K562 (cell line): ENCODE measurements around the gene CHML. TPM values are rescaled to one million over a fixed set of nuclear protein-coding genes. Genes with fewer than 3 reads are reported as not detected.
A peak's percentile ranks its signal among the peaks of the same experiment; 100 is the strongest.

Source experiments
- ATAC-seq: fragments of 200-7000 bp; cut with Tn5 transposase; 3 replicates; pipeline ENCODE4 v1.9.1; 2020; ENCODE audit warnings: moderate library complexity
- BruUV-seq: library from RNA; stranded (reverse); fragments of 400-500 nt; replicated peaks from 2 replicates; lab custom pipeline; 2021; lab: Mats Ljungman, UMichigan
- CTCF ChIA-PET: fragments of 300-600 bp; formaldehyde crosslinking; extraction: SDS; loops from one replicate; lab custom pipeline; 2021; ENCODE audit warnings: low intra/inter-chr PET ratio; lab: Yijun Ruan, JAX
- POLR2A ChIA-PET: fragments of 300-600, 350-650 bp; sonication (Branson Sonifier 250); formaldehyde crosslinking; extraction: SDS; loops from one replicate; lab custom pipeline; 2021; ENCODE audit warnings: antibody characterized with exemption, inconsistent platforms; lab: Yijun Ruan, JAX
- DNase-seq, 4 experiments: peaks; one replicate each; pipeline versions ENCODE4 v3.0.0 to v3.0.0-alpha.2; 2011 to 2018; ENCODE audit warnings: low spot score in 3 of 4, mixed read lengths in 3 of 4; ENCODE audit errors: extremely low read depth in 1 of 4
- FAIRE-seq: peaks from 2 replicates; lab custom pipeline; 2011; peaks lifted over from hg19 to GRCh38; lab: Jason Lieb, UNC
- H2AFZ ChIP-seq: 2 replicates; pipeline ENCODE4 v1.6.0; 2011; ENCODE audit warnings: low read depth, low read length, control low read depth, inconsistent platforms
- H3K27ac ChIP-seq: fragments of 200-600 bp; 3 replicates; pipeline ENCODE4 v1.8.0; 2011; ENCODE audit warnings: low read depth, mild to moderate bottlenecking, control low read depth, inconsistent platforms, low read length, moderate library complexity, mixed read lengths; ENCODE audit errors: extremely low read depth
- H3K27me3 ChIP-seq, 2 experiments: fragments of 300-600 bp in 1 of 2; 2 replicates in 1 of 2; 3 replicates in 1 of 2; pipeline versions ENCODE4 v1.6.0 to v1.8.0; 2011; ENCODE audit warnings: inconsistent platforms in 2 of 2, low read length in 2 of 2, mild to moderate bottlenecking in 1 of 2, mixed read lengths in 1 of 2, moderate library complexity in 1 of 2; ENCODE audit not compliant: control insufficient read depth in 2 of 2, insufficient read depth in 2 of 2
- H3K36me3 ChIP-seq: fragments of 300-600 bp; 3 replicates; pipeline ENCODE4 v1.8.0; 2011; ENCODE audit warnings: mild to moderate bottlenecking, low read length, inconsistent platforms; ENCODE audit not compliant: control insufficient read depth, insufficient read depth
- H3K4me1 ChIP-seq, 2 experiments: fragments of 200-600 bp in 1 of 2; replicated peaks in 1 of 2; 2 replicates in 1 of 2; 3 replicates in 1 of 2; pipeline versions ENCODE4 v1.5.1 to v1.8.0; 2011; ENCODE audit warnings: inconsistent platforms in 2 of 2, low read length in 2 of 2, mild to moderate bottlenecking in 1 of 2, mixed read lengths in 1 of 2, moderate library complexity in 1 of 2; ENCODE audit not compliant: control insufficient read depth in 2 of 2, insufficient read depth in 2 of 2
- H3K4me2 ChIP-seq: 2 replicates; pipeline ENCODE4 v1.6.1; 2011; ENCODE audit warnings: low read length, control low read depth, inconsistent platforms, mixed read lengths; ENCODE audit not compliant: insufficient read depth
- H3K4me3 ChIP-seq: fragments of 200-600 bp; sonication (generic), shearing (Covaris generic); 2 replicates; pipeline ENCODE4 v1.5.1; 2016; ENCODE audit warnings: control low read depth, inconsistent platforms
- H3K79me2 ChIP-seq: fragments of 200-600 bp; 3 replicates; pipeline ENCODE4 v1.8.0; 2011; ENCODE audit warnings: low read length, inconsistent platforms; ENCODE audit not compliant: control insufficient read depth, insufficient read depth
- H3K9ac ChIP-seq, 2 experiments: 2 replicates each; pipeline versions ENCODE4 v1.6.0 to v1.6.1; 2011; ENCODE audit warnings: low read depth in 2 of 2, low read length in 2 of 2, control low read depth in 1 of 2, inconsistent platforms in 1 of 2, mild to moderate bottlenecking in 1 of 2, mixed read lengths in 1 of 2; ENCODE audit not compliant: insufficient read depth in 1 of 2
- H3K9me1 ChIP-seq: one replicate; pipeline ENCODE4 v1.6.0; 2011; ENCODE audit warnings: inconsistent platforms, mild to moderate bottlenecking, low read length, moderate library complexity; ENCODE audit not compliant: control insufficient read depth, insufficient read depth
- H3K9me3 ChIP-seq: replicated peaks from 2 replicates; pipeline ENCODE4 v1.5.1; 2011; ENCODE audit warnings: low read depth, low read length, inconsistent platforms; ENCODE audit not compliant: control insufficient read depth, insufficient read depth
- H4K20me1 ChIP-seq: replicated peaks from 2 replicates; pipeline ENCODE4 v1.6.1; 2011; ENCODE audit warnings: low read length, inconsistent platforms, mixed read lengths; ENCODE audit not compliant: control insufficient read depth, insufficient read depth
- BRCA1 ChIP-seq, 2 experiments: fragments of 450-650 bp in 1 of 2; sonication (generic) in 1 of 2; formaldehyde crosslinking in 1 of 2; IDR thresholded peaks; 2 replicates each; pipeline versions ENCODE4 v1.5.0 to v1.6.1; 2017 to 2020; ENCODE audit warnings: mild to moderate bottlenecking in 1 of 2, missing genetic modification reagents in 1 of 2
- CBFA2T2 ChIP-seq: fragments of 450-650 bp; conservative IDR thresholded peaks from 2 replicates; pipeline ENCODE4 v1.6.1; 2017; ENCODE audit warnings: mild to moderate bottlenecking
- ESRRA ChIP-seq: fragments of 450-650 bp; IDR thresholded peaks from 2 replicates; pipeline ENCODE4 v1.6.1; 2014; ENCODE audit warnings: low read depth, mild to moderate bottlenecking, moderate library complexity, borderline replicate concordance
- ETS1 ChIP-seq: conservative IDR thresholded peaks from 2 replicates; pipeline ENCODE4 v1.6.1; 2011; ENCODE audit warnings: low read depth, mild to moderate bottlenecking, low read length; ENCODE audit not compliant: control insufficient read depth
- FOXO4 ChIP-seq: fragments of 450-650 bp; formaldehyde crosslinking; IDR thresholded peaks from 2 replicates; pipeline ENCODE4 v1.4.0; 2020; ENCODE audit warnings: mild to moderate bottlenecking, moderate library complexity
- GATA2 ChIP-seq: sonication (generic); formaldehyde crosslinking; IDR thresholded peaks from 2 replicates; pipeline ENCODE4 v1.4.0; 2020; ENCODE audit warnings: mild to moderate bottlenecking, missing genetic modification reagents
- HDAC2 ChIP-seq: fragments of 450-650 bp; IDR thresholded peaks from 2 replicates; pipeline ENCODE4 v1.6.1; 2016; ENCODE audit warnings: mild to moderate bottlenecking
- JUND ChIP-seq, 2 experiments: IDR thresholded peaks; 2 replicates in 1 of 2; 3 replicates in 1 of 2; pipeline ENCODE4 v1.6.1; 2011; ENCODE audit warnings: borderline replicate concordance in 2 of 2, low read depth in 2 of 2, low read length in 2 of 2, improper control_type of control experiment in 1 of 2, missing biosample characterization in 1 of 2, missing genetic modification characterization in 1 of 2, missing genetic modification reagents in 1 of 2
- NCOA2 ChIP-seq, 2 experiments: fragments of 450-650 bp; IDR thresholded peaks; 2 replicates each; pipeline ENCODE4 v1.6.1; 2018; ENCODE audit warnings: mild to moderate bottlenecking in 2 of 2, moderate library complexity in 1 of 2; ENCODE audit not compliant: partially characterized antibody in 2 of 2
- POLR2H ChIP-seq: IDR thresholded peaks from 2 replicates; pipeline ENCODE4 v1.6.1; 2016; ENCODE audit warnings: missing genetic modification characterization, low read depth, mild to moderate bottlenecking, control low read depth, missing compliant biosample characterization, moderate library complexity
- U2AF2 ChIP-seq: fragments of 200-400 bp; formaldehyde crosslinking; optimal IDR thresholded peaks from 2 replicates; pipeline ENCODE3; 2017; ENCODE audit warnings: low read depth, mild to moderate bottlenecking, low read length
- ZNF146 ChIP-seq: IDR thresholded peaks from one replicate; pipeline ENCODE4 v1.6.1; 2018; ENCODE audit warnings: missing compliant biosample characterization; ENCODE audit not compliant: unreplicated experiment
- ZNF311 ChIP-seq: fragments of 250-450 bp; sonication (Bioruptor Pico); IDR thresholded peaks from 2 replicates; pipeline ENCODE4 v1.4.0; 2020; ENCODE audit warnings: mild to moderate bottlenecking, moderate library complexity
- ZNF445 ChIP-seq: fragments of 250-450 bp; sonication (Bioruptor Pico); IDR thresholded peaks from 2 replicates; pipeline ENCODE4 v1.4.0; 2020; ENCODE audit warnings: low read depth, mild to moderate bottlenecking, moderate library complexity
- ZNF586 ChIP-seq: fragments of 450-650 bp; formaldehyde crosslinking; conservative IDR thresholded peaks from 2 replicates; pipeline ENCODE4 v1.4.0; 2020; ENCODE audit warnings: mild to moderate bottlenecking, moderate library complexity
- ZNF655 ChIP-seq: fragments of 250-450 bp; sonication (Bioruptor Pico); IDR thresholded peaks from 2 replicates; pipeline ENCODE4 v1.5.0; 2021
- WGBS: fragments of 100-300 bp; shearing (Covaris generic); methylation state at CpG from one replicate; pipeline ENCODE4 v1.1.6; 2016; ENCODE audit warnings: low coverage, mixed read lengths; ENCODE audit not compliant: insufficient coverage; ENCODE audit errors: missing lambda C conversion rate; 5-methylcytosine and 5-hydroxymethylcytosine counted together
- in situ Hi-C: fragments of 300-500 bp; cut with MboI; formaldehyde crosslinking; loops from 4 replicates; pipeline ENCODE4 v1.15.0; 2018; ENCODE audit warnings: inconsistent platforms, mixed read lengths
- intact Hi-C: fragments of 100-400 bp; cut with micrococcal nuclease; formaldehyde crosslinking; loops from 2 replicates; pipeline ENCODE4 v1.14.2; 2022
- polyA plus RNA-seq, 8 experiments: library from polyadenylated mRNA; depleted of rRNA in 4 of 8; stranded (reverse) in 5 of 8; unstranded in 3 of 8; fragments of >200 nt; fragmentation: Nextera tagmentation in 2 of 8; fragmentation: Illumina TruSeq in 1 of 8; extraction: Ambion mirVana in 2 of 8; extraction: Trizol in 1 of 8; gene quantifications; 2 replicates each; pipeline versions ENCODE4 v1.2.1 to v1.2.3, GENCODE V29; 2011 to 2014; ENCODE audit warnings: inconsistent platforms in 1 of 8, missing spikeins in 1 of 8
- total RNA-seq, 7 experiments: library from RNA; depleted of rRNA in 6 of 7; stranded (reverse); fragments of >200 nt in 6 of 7; fragmentation: Illumina TruSeq in 2 of 7; extraction: Trizol in 2 of 7; gene quantifications; 2 replicates each; pipeline versions ENCODE4 v1.2.1 to v1.2.3, GENCODE V29; 2011 to 2021; ENCODE audit warnings: low replicate concordance in 1 of 7
- TF ChIP-seq, protein P1 (sequence below): fragments of 450-650 bp; formaldehyde crosslinking; IDR thresholded peaks from 2 replicates; pipeline ENCODE4 v1.4.0; 2022; ENCODE audit warnings: mild to moderate bottlenecking, moderate library complexity

CHML gene
- total and polyA plus RNA-seq, 9 of the 15 experiments (the other 6 are each of a cell fraction or from before 2014, with no cell fraction given) = 13.0 to 88.3 (median 62.8) TPM

DNA sequence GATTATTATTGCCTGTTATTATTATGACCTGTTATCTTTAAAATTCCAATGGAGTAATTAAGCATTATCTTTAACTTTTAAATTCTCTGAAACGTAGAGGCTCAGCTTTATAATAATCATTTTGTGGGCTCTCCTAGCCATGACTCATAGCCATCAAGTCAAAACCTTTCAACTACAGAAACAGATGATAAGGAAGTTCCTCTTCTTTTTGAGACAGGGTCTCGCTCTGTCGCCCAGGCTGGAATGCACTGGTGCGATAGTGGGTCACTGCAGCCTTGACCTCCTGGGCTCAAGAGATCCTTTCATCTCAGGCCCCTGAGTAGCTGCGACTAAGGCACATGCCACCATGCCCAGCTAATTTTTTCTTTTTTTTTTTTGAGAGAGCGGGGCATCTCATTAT lies 43.5 kb downstream of the CHML start:
- H3K79me2 ChIP-seq = no peaks in the 10 kb centered on the region
- H4K20me1 ChIP-seq = no peaks in the 10 kb centered on the region
- peak; percentile 66 for ATAC-seq
- H3K4me1 ChIP-seq = peaks cover 4 to 9% of the 10 kb centered on the region in 2 experiments; a peak in 4 of 5 replicates
- no peaks in the 10 kb centered on the region for H3K9me3 ChIP-seq
- intact Hi-C loops = loop anchor here (10.0 kb wide), 1 partner anchor 712 kb away; no protein-coding TSS in a partner anchor
- in situ Hi-C loops = no loop called here
- H3K4me3 ChIP-seq = no peak overlapping the region
- ChIA-PET POLR2A (no interaction called here), CTCF (no interaction called here)
- no peak overlapping the region for H3K4me2 ChIP-seq
- H3K27ac ChIP-seq = no peak overlapping the region
- no peaks in the 10 kb centered on the region for H3K27me3 ChIP-seq
- no peak overlapping the region for H2AFZ ChIP-seq
- peak; percentile 44 for FAIRE-seq
- no peaks in the 10 kb centered on the region for H3K9me1 ChIP-seq
- DNase-seq = peak in 1 of 4 experiments; percentile 49
- WGBS = 19% methylated on average over 6 of the region's 6 CpGs
- no TSS peak for BruUV-seq
- H3K9ac ChIP-seq = no peak overlapping the region
- peaks cover 7% of the 10 kb centered on the region; the same call in 1 of the 3 replicates for H3K36me3 ChIP-seq
- TF ChIP-seq ESRRA (no peak), ZNF311 (CRISPR knock-in tag) (no peak), ZNF655 (CRISPR knock-in tag) (no peak), ZNF445 (CRISPR knock-in tag) (no peak), CBFA2T2 (0 out of 2 replicates have a peak, but pooled peaks have one; percentile 15), ETS1 (no peak), POLR2H (tag) (no peak), ZNF586 (no peak), ZNF146 (no peak), JUND (IDR thresholded peaks at IDR 0.05; ENCODE audit: borderline replicate concordance, low read depth, low read length) (peak; percentile 83), JUND (tag; IDR thresholded peaks at IDR 0.05; ENCODE audit: borderline replicate concordance, low read depth, low read length) (peak; percentile 78; the same call in 2 of the 3 replicates), NCOA2 (IDR thresholded peaks at IDR 0.05; ENCODE audit: partially characterized antibody in 2 of 2) (no peak), GATA2 (CRISPR knock-in tag) (no peak), FOXO4 (CRISPR knock-in tag) (no peak), U2AF2 (no peak), HDAC2 (no peak), BRCA1 (IDR thresholded peaks at IDR 0.05) (no peak), BRCA1 (CRISPR knock-in tag; IDR thresholded peaks at IDR 0.05) (no peak)
- TF ChIP-seq, protein P1, sequence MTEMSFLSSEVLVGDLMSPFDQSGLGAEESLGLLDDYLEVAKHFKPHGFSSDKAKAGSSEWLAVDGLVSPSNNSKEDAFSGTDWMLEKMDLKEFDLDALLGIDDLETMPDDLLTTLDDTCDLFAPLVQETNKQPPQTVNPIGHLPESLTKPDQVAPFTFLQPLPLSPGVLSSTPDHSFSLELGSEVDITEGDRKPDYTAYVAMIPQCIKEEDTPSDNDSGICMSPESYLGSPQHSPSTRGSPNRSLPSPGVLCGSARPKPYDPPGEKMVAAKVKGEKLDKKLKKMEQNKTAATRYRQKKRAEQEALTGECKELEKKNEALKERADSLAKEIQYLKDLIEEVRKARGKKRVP (CRISPR knock-in tag) = no peak
